ENCODE data around the gene FOXD4L6. TPM values are rescaled to one million over a fixed set of nuclear protein-coding genes. Genes with fewer than 3 reads are reported as not detected.
"Not testable (repeated sequence)": the region's sequence is repeated elsewhere in the genome, so short reads cannot be mapped to it uniquely, and the experiment has no call there.

FOXD4L6 gene
- total and polyA plus RNA-seq, 2 donors (not counting 3 experiments of a cell fraction or from before 2014, with no cell fraction given), result 0.35 TPM; not detected in 1

DNA sequence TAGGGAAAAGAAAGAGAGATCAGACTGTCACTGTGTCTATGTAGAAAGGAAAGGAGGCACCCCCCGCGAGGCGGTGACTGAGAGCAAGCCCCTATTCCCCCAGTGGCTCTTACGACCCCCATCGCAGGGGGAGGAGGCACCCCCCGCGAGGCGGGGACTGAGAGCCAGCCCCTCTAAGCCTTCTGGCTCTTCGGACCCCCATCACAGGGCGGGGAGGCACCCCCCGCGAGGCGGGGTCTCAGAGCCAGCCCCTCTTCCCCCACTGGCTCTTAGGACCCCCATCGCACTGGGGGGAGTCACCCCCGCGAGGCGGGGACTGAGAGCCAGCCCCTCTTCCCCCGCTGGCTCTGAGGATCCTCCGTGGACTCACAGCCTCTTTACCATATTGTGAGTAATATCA is 23.9 kb downstream of the FOXD4L6 start:
- FAIRE-seq; DNase-seq (ENCODE audit: low read depth, low spot score); H2AFZ ChIP-seq (ENCODE audit: low read depth, low read length); H3K9me3 ChIP-seq (replicated peaks; ENCODE audit: control insufficient read depth, insufficient read depth, low read length); H3K9me1 ChIP-seq (replicated peaks; ENCODE audit: control insufficient read depth, extremely low read depth, insufficient read depth, low read length); H4K20me1 ChIP-seq (replicated peaks; ENCODE audit: control insufficient read depth, extremely low read depth, insufficient read depth, low read length); intact Hi-C loops (cut with micrococcal nuclease); POLR2A ChIA-PET; H3K9ac ChIP-seq (replicated peaks; ENCODE audit: extremely low read depth, insufficient read depth, low read length); BruUV-seq (replicated peaks); CTCF ChIA-PET; H3K36me3 ChIP-seq (ENCODE audit: control insufficient read depth in 2 of 2, extremely low read depth in 1 of 2, insufficient read depth in 2 of 2, low read length in 2 of 2); H3K4me2 ChIP-seq (ENCODE audit: insufficient read depth, low read length); H3K4me1 ChIP-seq (ENCODE audit: control insufficient read depth, extremely low read depth, insufficient read depth, low read length); H3K27ac ChIP-seq (ENCODE audit: insufficient read depth, low read depth, low read length); dilution Hi-C loops (cut with MboI; ENCODE audit: extremely low pct_ligation_motif_present, low sequenced_read_pairs); H3K79me2 ChIP-seq (ENCODE audit: control insufficient read depth, insufficient read depth, low read length); H3K4me3 ChIP-seq (replicated peaks in 1 of 3; ENCODE audit: insufficient read depth in 1 of 3, low read depth in 1 of 3, low read length in 3 of 3); H3K27me3 ChIP-seq (ENCODE audit: control insufficient read depth in 2 of 2, insufficient read depth in 2 of 2, low read length in 2 of 2): not testable (repeated sequence)

- H4K20me1 ChIP-seq (replicated peaks; ENCODE audit: control insufficient read depth, extremely low read depth, insufficient read depth, low read length); H3K4me2 ChIP-seq (ENCODE audit: insufficient read depth, low read length); dilution Hi-C loops (cut with MboI; ENCODE audit: extremely low pct_ligation_motif_present, low sequenced_read_pairs); H2AFZ ChIP-seq (ENCODE audit: low read depth, low read length); H3K9ac ChIP-seq (replicated peaks; ENCODE audit: extremely low read depth, insufficient read depth, low read length); H3K27ac ChIP-seq (ENCODE audit: insufficient read depth, low read depth, low read length); H3K4me3 ChIP-seq (replicated peaks in 1 of 3; ENCODE audit: insufficient read depth in 1 of 3, low read depth in 1 of 3, low read length in 3 of 3); H3K9me3 ChIP-seq (replicated peaks; ENCODE audit: control insufficient read depth, insufficient read depth, low read length); CTCF ChIA-PET; H3K79me2 ChIP-seq (ENCODE audit: control insufficient read depth, insufficient read depth, low read length); DNase-seq (ENCODE audit: low read depth, low spot score); H3K9me1 ChIP-seq (replicated peaks; ENCODE audit: control insufficient read depth, extremely low read depth, insufficient read depth, low read length); FAIRE-seq; BruUV-seq (replicated peaks); POLR2A ChIA-PET; H3K36me3 ChIP-seq (ENCODE audit: control insufficient read depth in 2 of 2, extremely low read depth in 1 of 2, insufficient read depth in 2 of 2, low read length in 2 of 2); H3K27me3 ChIP-seq (ENCODE audit: control insufficient read depth in 2 of 2, insufficient read depth in 2 of 2, low read length in 2 of 2); H3K4me1 ChIP-seq (ENCODE audit: control insufficient read depth, extremely low read depth, insufficient read depth, low read length); intact Hi-C loops (cut with micrococcal nuclease): not testable (repeated sequence)
Observed at GRCh38 chr9:41100508-41100907, 28.0 kb downstream of the FOXD4L6 start.

GRCh38 chr9:41098759-41099158 is 29.7 kb downstream of the FOXD4L6 start:
- H4K20me1 ChIP-seq (replicated peaks; ENCODE audit: control insufficient read depth, extremely low read depth, insufficient read depth, low read length); FAIRE-seq; H3K9me3 ChIP-seq (replicated peaks; ENCODE audit: control insufficient read depth, insufficient read depth, low read length); DNase-seq (ENCODE audit: low read depth, low spot score); H3K9ac ChIP-seq (replicated peaks; ENCODE audit: extremely low read depth, insufficient read depth, low read length); H3K27me3 ChIP-seq (ENCODE audit: control insufficient read depth in 2 of 2, insufficient read depth in 2 of 2, low read length in 2 of 2); H3K4me2 ChIP-seq (ENCODE audit: insufficient read depth, low read length); H3K36me3 ChIP-seq (ENCODE audit: control insufficient read depth in 2 of 2, extremely low read depth in 1 of 2, insufficient read depth in 2 of 2, low read length in 2 of 2); POLR2A ChIA-PET; BruUV-seq (replicated peaks); CTCF ChIA-PET; dilution Hi-C loops (cut with MboI; ENCODE audit: extremely low pct_ligation_motif_present, low sequenced_read_pairs); H3K79me2 ChIP-seq (ENCODE audit: control insufficient read depth, insufficient read depth, low read length); H3K4me3 ChIP-seq (replicated peaks in 1 of 3; ENCODE audit: insufficient read depth in 1 of 3, low read depth in 1 of 3, low read length in 3 of 3); H3K9me1 ChIP-seq (replicated peaks; ENCODE audit: control insufficient read depth, extremely low read depth, insufficient read depth, low read length); intact Hi-C loops (cut with micrococcal nuclease); H3K27ac ChIP-seq (ENCODE audit: insufficient read depth, low read depth, low read length); H3K4me1 ChIP-seq (ENCODE audit: control insufficient read depth, extremely low read depth, insufficient read depth, low read length); H2AFZ ChIP-seq (ENCODE audit: low read depth, low read length): not testable (repeated sequence)

DNA sequence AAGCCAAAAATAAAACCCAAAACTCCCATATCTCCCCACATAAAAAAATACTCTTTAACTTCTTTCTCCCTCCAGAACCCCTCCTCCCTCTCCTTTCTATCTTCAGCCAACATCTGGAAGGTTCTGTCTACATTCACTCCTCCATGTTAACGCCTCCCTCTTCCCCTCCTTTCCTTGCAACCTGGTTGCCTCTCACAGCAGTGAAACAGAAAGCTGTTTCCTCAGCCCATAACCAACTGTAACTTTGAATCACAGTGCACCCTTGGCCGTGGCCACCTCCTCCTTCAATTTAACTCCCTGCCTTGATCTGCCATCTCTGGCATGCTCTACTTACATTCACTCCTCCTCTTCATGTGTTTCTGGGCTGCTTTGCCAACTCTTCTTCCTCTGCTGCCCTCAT is 33.4 kb downstream of the FOXD4L6 start:
- FAIRE-seq; H3K4me1 ChIP-seq (ENCODE audit: control insufficient read depth, extremely low read depth, insufficient read depth, low read length); H3K27me3 ChIP-seq (ENCODE audit: control insufficient read depth in 2 of 2, insufficient read depth in 2 of 2, low read length in 2 of 2); H4K20me1 ChIP-seq (replicated peaks; ENCODE audit: control insufficient read depth, extremely low read depth, insufficient read depth, low read length); POLR2A ChIA-PET; CTCF ChIA-PET; DNase-seq (ENCODE audit: low read depth, low spot score); intact Hi-C loops (cut with micrococcal nuclease); H3K36me3 ChIP-seq (ENCODE audit: control insufficient read depth in 2 of 2, extremely low read depth in 1 of 2, insufficient read depth in 2 of 2, low read length in 2 of 2); H3K9ac ChIP-seq (replicated peaks; ENCODE audit: extremely low read depth, insufficient read depth, low read length); BruUV-seq (replicated peaks); H3K9me1 ChIP-seq (replicated peaks; ENCODE audit: control insufficient read depth, extremely low read depth, insufficient read depth, low read length); H3K27ac ChIP-seq (ENCODE audit: insufficient read depth, low read depth, low read length); dilution Hi-C loops (cut with MboI; ENCODE audit: extremely low pct_ligation_motif_present, low sequenced_read_pairs); H3K4me3 ChIP-seq (replicated peaks in 1 of 3; ENCODE audit: insufficient read depth in 1 of 3, low read depth in 1 of 3, low read length in 3 of 3); H3K9me3 ChIP-seq (replicated peaks; ENCODE audit: control insufficient read depth, insufficient read depth, low read length); H3K79me2 ChIP-seq (ENCODE audit: control insufficient read depth, insufficient read depth, low read length); H3K4me2 ChIP-seq (ENCODE audit: insufficient read depth, low read length); H2AFZ ChIP-seq (ENCODE audit: low read depth, low read length): not testable (repeated sequence)
